Tibial artery (tissue), 4 donors: ENCODE measurements around the gene ETS2.

Source experiments
- DNase-seq, 2 donors: peaks; one replicate each; pipeline ENCODE4 v3.0.0-alpha.2; 2019
- H3K27ac ChIP-seq, 2 donors: fragments of 200-600 bp; sonication (generic) in 1 of 2; 1 replicate in 1 of 2; 2 replicates in 1 of 2; pipeline ENCODE4 v1.5.1; 2018 to 2019; ENCODE audit warnings: mild to moderate bottlenecking in 1 of 2
- H3K27me3 ChIP-seq, 2 donors: fragments of 200-600 bp; sonication (generic) in 1 of 2; one replicate each; pipeline versions ENCODE4 v1.5.1 to v1.6.0; 2016 to 2019
- H3K36me3 ChIP-seq, 3 donors: fragments of 200-600 bp; sonication (generic) in 2 of 3; one replicate each; pipeline ENCODE4 v1.5.1; 2016 to 2019; ENCODE audit warnings: mild to moderate bottlenecking in 2 of 3
- H3K4me1 ChIP-seq, 4 donors: fragments of 200-600 bp; sonication (generic) in 2 of 4; 1 replicate in 3 of 4; 2 replicates in 1 of 4; pipeline ENCODE4 v1.5.1; 2016 to 2019
- H3K4me3 ChIP-seq, 2 donors: fragments of 200-600 bp; sonication (generic) in 1 of 2; 1 replicate in 1 of 2; 2 replicates in 1 of 2; pipeline ENCODE4 v1.5.1; 2018 to 2019; ENCODE audit warnings: mild to moderate bottlenecking in 2 of 2
- H3K9me3 ChIP-seq, 3 donors: fragments of 200-600 bp; sonication (generic) in 1 of 3; one replicate each; pipeline ENCODE4 v1.5.1; 2016 to 2019
- intact Hi-C: fragments of 100-400 bp; cut with DNase I; formaldehyde crosslinking; loops from one replicate; pipeline ENCODE4 v1.15.0; 2023; ENCODE audit warnings: low total_unique reads
- TF ChIP-seq, protein P1 (sequence below), 2 experiments: fragments of 200-600 bp in 1 of 2; fragments of 450-650 bp in 1 of 2; IDR thresholded peaks; one replicate each; pipeline ENCODE4 v1.5.1; 2017 to 2019; ENCODE audit warnings: antibody characterized with exemption in 2 of 2, mild to moderate bottlenecking in 1 of 2, moderate library complexity in 1 of 2

The ETS2 gene

GRCh38 chr21:38831526-38832467 lies 26.1 kb downstream of the ETS2 start:
- no peak overlapping the region for H3K4me3 ChIP-seq
- peak overlapping the region; percentile 18 to 57 for H3K27ac ChIP-seq
- H3K9me3 ChIP-seq, result no peaks in the 10 kb centered on the region
- no peaks in the 10 kb centered on the region for H3K27me3 ChIP-seq
- intact Hi-C loops, result loop anchor here (10.0 kb wide), 1 partner anchor 63 kb away; no protein-coding TSS in a partner anchor
- DNase-seq, result peak; percentile 91 to 93
- H3K36me3 ChIP-seq, result no peaks in the 10 kb centered on the region
- TF ChIP-seq, protein P1, sequence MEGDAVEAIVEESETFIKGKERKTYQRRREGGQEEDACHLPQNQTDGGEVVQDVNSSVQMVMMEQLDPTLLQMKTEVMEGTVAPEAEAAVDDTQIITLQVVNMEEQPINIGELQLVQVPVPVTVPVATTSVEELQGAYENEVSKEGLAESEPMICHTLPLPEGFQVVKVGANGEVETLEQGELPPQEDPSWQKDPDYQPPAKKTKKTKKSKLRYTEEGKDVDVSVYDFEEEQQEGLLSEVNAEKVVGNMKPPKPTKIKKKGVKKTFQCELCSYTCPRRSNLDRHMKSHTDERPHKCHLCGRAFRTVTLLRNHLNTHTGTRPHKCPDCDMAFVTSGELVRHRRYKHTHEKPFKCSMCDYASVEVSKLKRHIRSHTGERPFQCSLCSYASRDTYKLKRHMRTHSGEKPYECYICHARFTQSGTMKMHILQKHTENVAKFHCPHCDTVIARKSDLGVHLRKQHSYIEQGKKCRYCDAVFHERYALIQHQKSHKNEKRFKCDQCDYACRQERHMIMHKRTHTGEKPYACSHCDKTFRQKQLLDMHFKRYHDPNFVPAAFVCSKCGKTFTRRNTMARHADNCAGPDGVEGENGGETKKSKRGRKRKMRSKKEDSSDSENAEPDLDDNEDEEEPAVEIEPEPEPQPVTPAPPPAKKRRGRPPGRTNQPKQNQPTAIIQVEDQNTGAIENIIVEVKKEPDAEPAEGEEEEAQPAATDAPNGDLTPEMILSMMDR (IDR thresholded peaks at IDR 0.05), result no peak
- H3K4me1 ChIP-seq, result peaks cover 0 to 14% (median 11%) of the 10 kb centered on the region in 4 donors

DNA sequence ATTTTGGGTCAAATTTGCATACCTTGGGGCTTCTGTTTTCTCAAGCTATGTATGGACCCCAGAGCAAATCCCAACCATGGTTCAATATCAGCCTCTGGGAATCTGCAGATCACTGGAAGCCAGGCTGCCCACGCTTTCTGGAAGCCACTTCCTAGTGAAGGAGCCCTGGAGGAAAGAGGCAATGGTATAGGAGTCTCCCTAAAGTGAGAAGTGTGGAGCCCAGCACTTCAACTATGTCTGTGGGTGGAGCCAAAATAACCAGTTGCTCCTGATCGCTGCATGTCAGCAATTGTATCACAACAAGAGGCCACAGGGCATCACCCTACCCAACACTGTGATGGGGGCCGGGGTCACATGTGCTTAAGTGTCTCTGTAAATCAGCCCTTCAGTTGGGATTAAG lies 26.9 kb downstream of the ETS2 start:
- Histone ChIP-seq H3K4me1 (peaks cover 0 to 14% (median 11%) of the 10 kb centered on the region in 4 donors), H3K4me3 (no peak overlapping the region), H3K36me3 (no peaks in the 10 kb centered on the region), H3K27ac (no peak overlapping the region), H3K27me3 (no peaks in the 10 kb centered on the region), H3K9me3 (no peaks in the 10 kb centered on the region)
- intact Hi-C loops, result loop anchor here (10.0 kb wide), 1 partner anchor 62 kb away; no protein-coding TSS in a partner anchor
- TF ChIP-seq, protein P1 (IDR thresholded peaks at IDR 0.05), result no peak
- DNase-seq, result no peak

DNA sequence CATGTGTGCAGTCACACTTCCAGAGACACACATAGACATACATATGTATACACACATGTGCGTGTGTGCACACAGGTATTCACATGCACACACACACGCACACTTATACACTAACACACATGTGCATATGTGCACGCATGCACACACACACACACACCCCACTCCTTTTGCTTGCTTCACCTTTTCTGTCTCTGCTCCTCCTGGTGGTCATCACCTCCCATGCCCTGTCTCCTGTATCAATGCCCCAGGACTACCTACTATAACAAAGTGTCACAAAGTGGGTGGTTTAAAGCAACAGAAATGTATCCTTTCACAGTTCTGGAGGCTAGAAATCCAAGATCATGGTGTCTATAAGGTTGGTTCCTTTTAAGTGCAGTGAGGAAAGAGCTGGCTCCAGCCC lies 27.4 kb downstream of the ETS2 start:
- H3K27ac ChIP-seq, result no peak overlapping the region
- H3K9me3 ChIP-seq, result no peaks in the 10 kb centered on the region
- TF ChIP-seq, protein P1 (IDR thresholded peaks at IDR 0.05), result no peak
- intact Hi-C loops, result loop anchor here (10.0 kb wide), 1 partner anchor 62 kb away; no protein-coding TSS in a partner anchor
- DNase-seq, result no peak
- H3K36me3 ChIP-seq, result no peaks in the 10 kb centered on the region
- peaks cover 0 to 14% (median 11%) of the 10 kb centered on the region in 4 donors for H3K4me1 ChIP-seq
- no peaks in the 10 kb centered on the region for H3K27me3 ChIP-seq
- no peak overlapping the region for H3K4me3 ChIP-seq

DNA sequence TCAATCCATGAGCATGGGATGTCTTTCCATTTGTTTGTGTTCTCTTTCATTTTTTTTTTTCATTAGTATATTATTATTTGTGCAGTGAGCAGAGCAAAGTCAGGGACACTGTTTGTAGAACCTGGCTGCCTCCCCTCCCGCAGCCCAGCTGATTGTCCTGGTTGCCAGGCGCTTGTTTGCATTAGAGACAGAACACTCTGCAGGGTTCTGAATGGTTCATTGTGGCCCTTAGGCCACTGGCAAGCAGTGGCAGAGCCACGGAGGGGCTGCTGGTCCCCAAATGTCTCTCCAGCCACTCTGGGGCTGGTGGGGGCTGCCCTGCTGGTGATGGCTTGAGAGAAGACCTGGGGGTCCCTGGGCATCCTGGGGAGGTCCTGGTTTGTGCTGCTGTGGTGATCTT lies 29.0 kb downstream of the ETS2 start:
- TF ChIP-seq, protein P1 (IDR thresholded peaks at IDR 0.05), result no peak
- Histone ChIP-seq H3K9me3 (no peaks in the 10 kb centered on the region), H3K4me3 (no peak overlapping the region), H3K36me3 (no peaks in the 10 kb centered on the region), H3K27me3 (no peaks in the 10 kb centered on the region), H3K27ac (no peak overlapping the region), H3K4me1 (peaks cover 0 to 23% (median 12%) of the 10 kb centered on the region in 4 donors)
- DNase-seq, result no peak
- intact Hi-C loops, result loop anchor here (10.0 kb wide), 1 partner anchor 60 kb away; no protein-coding TSS in a partner anchor

DNA sequence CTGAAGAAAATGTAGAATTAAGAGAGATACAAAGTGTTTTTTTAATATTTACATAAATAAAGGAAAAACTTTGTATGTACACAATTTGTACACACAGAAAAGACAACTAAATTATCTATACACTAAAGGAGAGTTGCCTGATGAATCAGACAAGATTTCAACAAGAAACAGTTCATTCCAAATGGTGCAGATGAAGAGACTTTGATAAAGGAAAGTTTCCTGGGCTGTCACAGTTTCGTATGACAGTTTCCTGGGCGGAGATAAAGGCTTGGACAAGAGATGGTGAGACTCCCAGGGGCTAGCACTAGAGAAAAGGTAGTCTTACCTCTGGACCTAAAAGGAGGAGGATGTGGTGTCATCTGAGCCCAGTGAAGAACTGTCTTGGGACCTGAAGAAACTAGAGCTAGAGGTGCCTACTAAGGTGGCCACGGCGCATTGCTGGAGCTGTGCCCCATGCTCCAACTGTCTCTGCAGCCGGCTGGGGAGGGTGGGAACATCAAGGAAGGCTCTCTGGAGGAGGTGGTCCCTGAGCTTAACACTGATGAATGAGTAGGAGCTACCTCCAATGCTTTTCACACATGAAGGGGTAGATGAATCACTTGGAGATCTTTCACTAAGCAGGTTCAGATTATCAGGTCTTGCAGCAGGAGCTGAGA lies 32.2 kb downstream of the ETS2 start:
- DNase-seq, result no peak
- no peaks in the 10 kb centered on the region for H3K36me3 ChIP-seq
- intact Hi-C loops, result loop anchor here (10.0 kb wide), 1 partner anchor 57 kb away; no protein-coding TSS in a partner anchor

More for the DNA sequence above, 32.2 kb downstream of the ETS2 start:
- Histone ChIP-seq H3K4me1 (peaks cover 0 to 12% (median 2%) of the 10 kb centered on the region in 4 donors), H3K27me3 (no peaks in the 10 kb centered on the region), H3K27ac (no peak overlapping the region), H3K4me3 (no peak overlapping the region), H3K9me3 (no peaks in the 10 kb centered on the region)
- TF ChIP-seq, protein P1 (IDR thresholded peaks at IDR 0.05), result no peak
